ENCODE measurements around the gene ZCCHC24.

The ZCCHC24 gene

GRCh38 chr10:79396520-79396919 is 48.9 kb downstream of the ZCCHC24 start:
- no peak overlapping the region for H3K4me3 ChIP-seq (ENCODE audit: control insufficient read depth, low read depth, low read length)
- no peak for DNase-seq (ENCODE audit: low read depth)
- TF ChIP-seq CTCF (conservative IDR thresholded peaks at IDR 0.05; ENCODE audit: control insufficient read depth, insufficient read depth, low read depth, low read length) = no peak

GRCh38 chr10:79394664-79395063 is 50.8 kb downstream of the ZCCHC24 start:
- H3K4me3 ChIP-seq (ENCODE audit: control insufficient read depth, low read depth, low read length) = no peak overlapping the region
- TF ChIP-seq CTCF (conservative IDR thresholded peaks at IDR 0.05; ENCODE audit: control insufficient read depth, insufficient read depth, low read depth, low read length) = no peak
- no peak for DNase-seq (ENCODE audit: low read depth)

- H3K4me3 ChIP-seq (ENCODE audit: control insufficient read depth, low read depth, low read length) = no peak overlapping the region
- TF ChIP-seq CTCF (conservative IDR thresholded peaks at IDR 0.05; ENCODE audit: control insufficient read depth, insufficient read depth, low read depth, low read length) = no peak
- no peak for DNase-seq (ENCODE audit: low read depth)
Observed at GRCh38 chr10:79393924-79394610, 51.4 kb downstream of the ZCCHC24 start.

DNA sequence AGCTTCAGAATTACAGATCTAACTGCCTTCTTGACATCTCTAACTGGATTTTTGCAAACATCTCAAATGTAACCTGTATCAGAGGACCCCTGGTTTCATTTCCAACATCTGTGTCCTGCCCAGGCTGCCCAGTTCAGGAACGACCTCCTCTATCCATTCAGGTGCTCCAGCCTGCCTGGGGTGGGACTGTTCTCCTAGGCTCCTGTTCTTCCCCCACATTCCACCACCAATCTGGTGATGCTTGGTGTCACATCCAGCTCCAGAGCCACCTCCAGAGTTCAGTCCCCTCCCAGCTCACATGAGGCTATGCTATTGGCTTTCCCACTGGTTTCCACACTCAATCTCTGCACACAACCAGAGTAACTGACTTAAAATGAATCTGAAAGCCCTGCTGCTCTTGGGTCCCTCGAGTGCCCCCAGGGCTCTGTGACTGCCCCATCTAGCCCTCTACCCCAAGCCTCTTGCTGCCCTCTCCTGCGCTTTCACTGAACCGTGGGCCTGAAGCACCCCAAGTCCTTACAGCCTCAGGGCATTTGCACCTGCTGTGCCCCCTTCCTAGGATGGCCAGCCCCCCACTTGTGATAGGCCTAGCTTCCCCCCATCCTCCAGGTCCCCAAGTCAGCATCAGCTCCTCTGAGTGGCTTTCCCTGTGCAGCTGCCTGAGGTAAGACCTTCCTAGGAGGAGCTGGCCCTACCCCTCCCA is 52.1 kb downstream of the ZCCHC24 start:
- no peak for DNase-seq (ENCODE audit: low read depth)
- TF ChIP-seq CTCF (conservative IDR thresholded peaks at IDR 0.05; ENCODE audit: control insufficient read depth, insufficient read depth, low read depth, low read length) = no peak
- H3K4me3 ChIP-seq (ENCODE audit: control insufficient read depth, low read depth, low read length) = no peak overlapping the region

GRCh38 chr10:79392506-79393176 is 52.8 kb downstream of the ZCCHC24 start:
- no peak for TF ChIP-seq CTCF (conservative IDR thresholded peaks at IDR 0.05; ENCODE audit: control insufficient read depth, insufficient read depth, low read depth, low read length)
- DNase-seq (ENCODE audit: low read depth) = no peak
- H3K4me3 ChIP-seq (ENCODE audit: control insufficient read depth, low read depth, low read length) = no peak overlapping the region

DNA sequence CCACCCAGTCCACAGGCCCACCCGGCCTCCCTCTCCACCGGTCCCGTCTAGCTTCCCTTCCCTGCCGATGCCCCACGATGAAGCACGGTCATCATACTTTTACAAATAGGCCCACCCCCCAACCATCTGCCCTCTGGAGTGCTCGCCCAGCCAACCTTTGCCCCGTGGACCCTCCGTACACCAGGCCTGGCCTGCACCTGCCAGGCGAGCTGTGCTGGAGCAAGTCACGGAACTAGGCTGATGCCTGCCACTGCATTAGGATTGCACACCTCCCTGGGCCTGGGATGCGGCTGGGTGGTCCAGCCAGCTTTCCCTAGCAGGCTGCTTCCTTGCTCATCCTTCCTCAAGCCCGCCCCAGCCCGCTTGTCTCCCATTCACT is 53.4 kb downstream of the ZCCHC24 start:
- no peak overlapping the region for H3K4me3 ChIP-seq (ENCODE audit: control insufficient read depth, low read depth, low read length)
- TF ChIP-seq CTCF (conservative IDR thresholded peaks at IDR 0.05; ENCODE audit: control insufficient read depth, insufficient read depth, low read depth, low read length) = no peak
- DNase-seq (ENCODE audit: low read depth) = no peak
